Psoas muscle (tissue), 8 donors: Measurements from ENCODE around the gene ZC3H18. TPM values are rescaled to one million over a fixed set of nuclear protein-coding genes. Genes with fewer than 3 reads are reported as not detected.
"Not testable (repeated sequence)": the region's sequence is repeated elsewhere in the genome, so short reads cannot be mapped to it uniquely, and the experiment has no call there.

Experiments
- ATAC-seq, 4 donors: fragments of 200-7000 bp; cut with Tn5 transposase; one replicate each; pipeline ENCODE4 v1.9.1; 2020; ENCODE audit warnings: moderate library complexity in 3 of 4, mild to moderate bottlenecking in 2 of 4
- DNase-seq, 2 donors: peaks; one replicate each; pipeline ENCODE4 v3.0.0-alpha.2; 2020
- H3K27ac ChIP-seq: fragments of 200-600 bp; one replicate; pipeline ENCODE4 v1.8.0; 2022
- H3K27me3 ChIP-seq, 3 donors: fragments of 200-600 bp in 1 of 3; one replicate each; pipeline versions ENCODE4 v1.6.1 to v1.8.0; 2013 to 2022; ENCODE audit warnings: low read length in 2 of 3, mild to moderate bottlenecking in 2 of 3, moderate library complexity in 1 of 3; ENCODE audit not compliant: insufficient read depth in 3 of 3
- H3K36me3 ChIP-seq, 2 donors: fragments of 200-600 bp in 1 of 2; one replicate each; pipeline versions ENCODE4 v1.6.1 to v1.8.0; 2013 to 2022; ENCODE audit warnings: low read depth in 1 of 2, mild to moderate bottlenecking in 1 of 2, moderate library complexity in 1 of 2; ENCODE audit not compliant: insufficient read depth in 1 of 2
- H3K4me1 ChIP-seq: fragments of 200-600 bp; one replicate; pipeline ENCODE4 v1.8.0; 2022
- H3K4me3 ChIP-seq: fragments of 200-600 bp; one replicate; pipeline ENCODE4 v1.8.0; 2022; ENCODE audit warnings: mild to moderate bottlenecking
- H3K9me3 ChIP-seq: fragments of 200-600 bp; one replicate; pipeline ENCODE4 v1.8.0; 2022
- WGBS, 3 donors: extraction: QIAGEN DNeasy Blood & Tissue Kit; methylation state at CpG; one replicate each; pipeline versions ENCODE4 v1.1.6 to v1.1.7; 2013; 5-methylcytosine and 5-hydroxymethylcytosine counted together
- intact Hi-C, 2 donors: fragments of 100-400 bp; cut with DNase I; formaldehyde crosslinking; loops; one replicate each; pipeline versions ENCODE4 v1.11.0 to v1.14.2; 2022
- polyA plus RNA-seq, 3 donors: library from polyadenylated mRNA; stranded (reverse); fragments of 200-250 nt; gene quantifications; one replicate each; pipeline ENCODE4 v1.2.3, GENCODE V29; 2013
- total RNA-seq, 4 donors: library from RNA; stranded (reverse); fragmentation: NEBNext Ultra II Directional in 2 of 4; extraction: Animal tissue kit (Norgen Biotek cat#: 25700) in 2 of 4; gene quantifications; one replicate each; pipeline versions ENCODE4 v1.2.1 to v1.2.4, GENCODE V29; 2021 to 2023
- TF ChIP-seq, protein P1 (sequence below): fragments of 200-600 bp; IDR thresholded peaks from one replicate; pipeline ENCODE4 v1.8.0; 2022; ENCODE audit warnings: antibody characterized with exemption
- donor health status: healthy with polysubstance abuse.
- donor health status: DM: no; HTN: no; CAD: no; lungs with moderate emphysema.
- donor health status: Bipolar disorder and iron deficiency.
- donor health status: healthy.
- donor health status: DM: yes; HTN: yes; CAD: no.
- donor health status: DM: no; HTN: no; CAD: no.
- donor health status: DM: no; HTN: no; CAD: no.
- donor health status: DM: yes; HTN: yes; CAD: no.

Gene ZC3H18
- total and polyA plus RNA-seq, 7 donors, result 19.9 to 36.0 (median 28.5) TPM

- Histone ChIP-seq H3K36me3 (peaks cover 0 to 7% of the 10 kb centered on the region in 2 donors), H3K4me1 (peaks cover 15% of the 10 kb centered on the region), H3K9me3 (no peaks in the 10 kb centered on the region), H3K27me3 (no peaks in the 10 kb centered on the region), H3K27ac (no peak overlapping the region), H3K4me3 (no peak overlapping the region)
- intact Hi-C loops, result no loop called here
- DNase-seq (no peak), ATAC-seq (no peak)
- TF ChIP-seq, protein P1, sequence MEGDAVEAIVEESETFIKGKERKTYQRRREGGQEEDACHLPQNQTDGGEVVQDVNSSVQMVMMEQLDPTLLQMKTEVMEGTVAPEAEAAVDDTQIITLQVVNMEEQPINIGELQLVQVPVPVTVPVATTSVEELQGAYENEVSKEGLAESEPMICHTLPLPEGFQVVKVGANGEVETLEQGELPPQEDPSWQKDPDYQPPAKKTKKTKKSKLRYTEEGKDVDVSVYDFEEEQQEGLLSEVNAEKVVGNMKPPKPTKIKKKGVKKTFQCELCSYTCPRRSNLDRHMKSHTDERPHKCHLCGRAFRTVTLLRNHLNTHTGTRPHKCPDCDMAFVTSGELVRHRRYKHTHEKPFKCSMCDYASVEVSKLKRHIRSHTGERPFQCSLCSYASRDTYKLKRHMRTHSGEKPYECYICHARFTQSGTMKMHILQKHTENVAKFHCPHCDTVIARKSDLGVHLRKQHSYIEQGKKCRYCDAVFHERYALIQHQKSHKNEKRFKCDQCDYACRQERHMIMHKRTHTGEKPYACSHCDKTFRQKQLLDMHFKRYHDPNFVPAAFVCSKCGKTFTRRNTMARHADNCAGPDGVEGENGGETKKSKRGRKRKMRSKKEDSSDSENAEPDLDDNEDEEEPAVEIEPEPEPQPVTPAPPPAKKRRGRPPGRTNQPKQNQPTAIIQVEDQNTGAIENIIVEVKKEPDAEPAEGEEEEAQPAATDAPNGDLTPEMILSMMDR, result no peak
- WGBS, 3 donors, result 57 to 66% (median 64%) methylated on average over 5 of the region's 5 CpGs
Measured at GRCh38 chr16:88667461-88667860, 97.3 kb downstream of the ZC3H18 start.

DNA sequence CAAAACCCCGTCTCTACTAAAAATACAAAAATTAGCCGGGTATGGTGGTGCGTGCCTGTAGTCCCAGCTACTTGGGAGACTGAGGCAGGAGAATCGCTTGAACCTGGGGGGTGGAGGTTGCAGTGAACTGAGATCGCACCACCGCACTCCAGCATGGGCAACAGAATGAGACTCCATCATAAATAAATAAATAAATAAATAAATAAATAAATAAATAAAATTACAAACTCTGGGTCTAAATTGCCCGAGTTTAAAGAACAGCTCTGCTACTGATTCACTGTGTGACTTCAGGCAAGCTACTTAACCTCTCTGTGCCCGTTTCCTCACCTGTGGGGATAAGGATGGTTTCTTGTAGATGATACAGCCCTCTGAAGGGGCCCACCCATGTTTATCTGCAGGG lies 99.3 kb downstream of the ZC3H18 start:
- Histone ChIP-seq H3K27ac (peak overlapping the region; percentile 46), H3K4me1 (peaks cover 32% of the 10 kb centered on the region)
- DNase-seq, ATAC-seq, H3K4me3 ChIP-seq, H3K36me3 ChIP-seq, intact Hi-C loops, H3K27me3 ChIP-seq, H3K9me3 ChIP-seq: not testable (repeated sequence)
- 92% methylated on average over 8 of the region's 8 CpGs for WGBS, 3 donors

DNA sequence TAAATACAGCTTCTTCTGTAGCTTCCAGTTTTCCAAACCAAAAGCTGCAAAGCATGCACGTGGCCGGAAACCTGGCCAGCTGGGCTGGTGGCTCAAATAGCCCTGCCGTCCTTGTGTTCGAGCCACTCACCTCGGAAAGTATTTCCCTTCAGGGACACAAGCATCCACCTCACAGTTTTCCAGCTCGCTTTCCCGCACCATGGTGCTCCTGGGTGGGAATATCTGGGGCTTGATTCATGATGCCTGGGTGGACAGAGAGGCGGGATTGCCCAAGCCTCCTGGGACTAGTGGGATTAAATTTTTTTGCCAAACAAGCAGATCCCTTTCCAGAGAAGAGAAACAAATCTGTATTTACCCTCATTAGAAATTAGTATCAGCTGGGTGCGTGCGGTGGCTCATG lies 99.8 kb downstream of the ZC3H18 start:
- Histone ChIP-seq H3K36me3 (peaks cover 0 to 7% of the 10 kb centered on the region in 2 donors), H3K9me3 (no peaks in the 10 kb centered on the region), H3K4me3 (no peak overlapping the region), H3K27ac (peak overlapping the region; percentile 46), H3K27me3 (no peaks in the 10 kb centered on the region), H3K4me1 (peaks cover 32% of the 10 kb centered on the region)
- ATAC-seq (no peak), DNase-seq (no peak)
- intact Hi-C loops, result no loop called here
- WGBS, 3 donors, result 23 to 27% (median 24%) methylated on average over 10 of the region's 10 CpGs
- TF ChIP-seq, protein P1, result no peak

DNA sequence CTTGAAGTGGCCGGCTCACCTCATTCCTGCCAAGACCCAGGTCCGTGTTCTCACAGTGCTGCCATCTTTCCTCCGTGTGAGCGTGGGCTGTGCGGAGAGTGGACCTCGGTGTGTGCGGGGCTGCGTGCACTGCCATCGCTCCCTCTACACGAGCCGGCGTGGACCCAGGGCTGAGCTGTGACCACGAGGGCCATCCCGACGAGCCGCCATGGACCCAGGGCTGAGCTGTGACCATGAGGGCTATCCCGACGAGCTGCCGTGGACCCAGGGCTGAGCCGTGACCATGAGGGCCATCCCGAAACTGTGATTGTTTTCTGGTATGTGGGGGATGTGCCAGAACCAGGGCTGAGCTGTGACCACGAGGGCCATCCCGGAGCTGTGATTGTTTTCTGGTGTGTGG lies 101.6 kb downstream of the ZC3H18 start:
- Histone ChIP-seq H3K4me3 (no peak overlapping the region), H3K9me3 (no peaks in the 10 kb centered on the region), H3K27me3 (no peaks in the 10 kb centered on the region), H3K36me3 (peaks cover 0 to 7% of the 10 kb centered on the region in 2 donors), H3K4me1 (peaks cover 42% of the 10 kb centered on the region), H3K27ac (no peak overlapping the region)
- ATAC-seq (no peak), DNase-seq (no peak)
- intact Hi-C loops, result no loop called here
- 74 to 81% (median 77%) methylated on average over 23 of the region's 23 CpGs for WGBS, 3 donors
- TF ChIP-seq, protein P1, result no peak

GRCh38 chr16:88672776-88673175 lies 102.6 kb downstream of the ZC3H18 start:
- no peaks in the 10 kb centered on the region for H3K9me3 ChIP-seq
- no peak overlapping the region for H3K4me3 ChIP-seq
- H3K27ac ChIP-seq, result peak overlapping the region; percentile 82
- WGBS, 3 donors, result 29 to 53% (median 32%) methylated on average over 11 of the region's 11 CpGs
- H3K36me3 ChIP-seq, result peaks cover 0 to 7% of the 10 kb centered on the region in 2 donors
- H3K27me3 ChIP-seq, result no peaks in the 10 kb centered on the region
- intact Hi-C loops, result no loop called here
- ATAC-seq (peak; percentile 44 to 70 (median 60)), DNase-seq (peak in 1 of 2 donors; percentile 73)
- TF ChIP-seq, protein P1, result peak; percentile 25
- peaks cover 50% of the 10 kb centered on the region for H3K4me1 ChIP-seq
